HepG2 (cell line): ENCODE results near the gene BCL2A1. TPM values are rescaled to one million over a fixed set of nuclear protein-coding genes. Genes with fewer than 3 reads are reported as not detected.

Source experiments
- ATAC-seq: fragments of 200-7000 bp; cut with Tn5 transposase; 3 replicates; pipeline ENCODE4 v1.9.1; 2020; ENCODE audit warnings: mild to moderate bottlenecking, moderate library complexity
- BruUV-seq: library from RNA; stranded (reverse); fragments of 400-500 nt; replicated peaks from 2 replicates; lab custom pipeline; 2021; lab: Mats Ljungman, UMichigan
- CTCF ChIA-PET: fragments of 300-600 bp; formaldehyde crosslinking; extraction: SDS; loops from one replicate; lab custom pipeline; 2021; ENCODE audit warnings: low total read pairs, inconsistent platforms, low intra/inter-chr PET ratio; lab: Yijun Ruan, JAX
- POLR2A ChIA-PET: fragments of 350-600 bp; sonication (Branson Sonifier 250); formaldehyde crosslinking; loops from one replicate; lab custom pipeline; 2020; ENCODE audit warnings: antibody characterized with exemption, inconsistent platforms; lab: Yijun Ruan, JAX
- DNase-seq: peaks from one replicate; pipeline ENCODE4 v3.0.0-alpha.2; 2015; ENCODE audit warnings: low spot score
- FAIRE-seq: peaks from 3 replicates; lab custom pipeline; 2011; peaks lifted over from hg19 to GRCh38; lab: Jason Lieb, UNC
- H2AFZ ChIP-seq: one replicate; pipeline ENCODE4 v1.6.1; 2011; ENCODE audit warnings: low read length, inconsistent platforms
- H3K27ac ChIP-seq: fragments of 300-600 bp; 3 replicates; pipeline ENCODE4 v1.8.0; 2011; ENCODE audit warnings: mixed run types, mild to moderate bottlenecking, mixed read lengths, low read length, inconsistent platforms; ENCODE audit not compliant: insufficient read depth; ENCODE audit errors: extremely low read length
- H3K27me3 ChIP-seq, 2 experiments: fragments of 200-600 bp in 1 of 2; 2 replicates in 1 of 2; 3 replicates in 1 of 2; pipeline versions ENCODE4 v1.6.0 to v1.8.0; 2011; ENCODE audit warnings: low read length in 2 of 2, mild to moderate bottlenecking in 2 of 2, moderate library complexity in 2 of 2, inconsistent platforms in 1 of 2; ENCODE audit not compliant: insufficient read depth in 2 of 2, control insufficient read depth in 1 of 2
- H3K36me3 ChIP-seq, 2 experiments: fragments of 200-600 bp in 1 of 2; replicated peaks in 1 of 2; 2 replicates in 1 of 2; 3 replicates in 1 of 2; pipeline versions ENCODE4 v1.5.1 to v1.8.0; 2011; ENCODE audit warnings: low read length in 2 of 2, inconsistent platforms in 1 of 2; ENCODE audit not compliant: insufficient read depth in 2 of 2, control insufficient read depth in 1 of 2
- H3K4me1 ChIP-seq: 2 replicates; pipeline ENCODE4 v1.5.1; 2012; ENCODE audit warnings: low read length, inconsistent platforms; ENCODE audit not compliant: insufficient read depth
- H3K4me2 ChIP-seq: 2 replicates; pipeline ENCODE4 v1.6.0; 2011; ENCODE audit warnings: low read depth, low read length, inconsistent platforms
- H3K4me3 ChIP-seq, 3 experiments: fragments of 200-600 bp in 1 of 3; sonication (generic), shearing (Covaris generic) in 1 of 3; replicated peaks in 1 of 3; 2 replicates each; pipeline ENCODE4 v1.5.1; 2011 to 2016; ENCODE audit warnings: low read length in 3 of 3, inconsistent platforms in 2 of 3, low read depth in 2 of 3, mild to moderate bottlenecking in 2 of 3, control low read depth in 1 of 3, mixed read lengths in 1 of 3; ENCODE audit not compliant: insufficient read depth in 1 of 3
- H3K79me2 ChIP-seq: one replicate; pipeline ENCODE4 v1.6.1; 2011; ENCODE audit warnings: low read length, inconsistent platforms; ENCODE audit not compliant: insufficient read depth
- H3K9ac ChIP-seq: 2 replicates; pipeline ENCODE4 v1.6.0; 2011; ENCODE audit warnings: mild to moderate bottlenecking, low read depth, low read length, inconsistent platforms; ENCODE audit not compliant: insufficient read depth
- H3K9me3 ChIP-seq: 2 replicates; pipeline ENCODE4 v1.5.1; 2012; ENCODE audit warnings: mild to moderate bottlenecking, low read length
- H4K20me1 ChIP-seq: 2 replicates; pipeline ENCODE4 v1.6.0; 2011; ENCODE audit warnings: inconsistent platforms, mild to moderate bottlenecking, low read length, moderate library complexity; ENCODE audit not compliant: insufficient read depth
- FLYWCH1 ChIP-seq: sonication (generic); formaldehyde crosslinking; IDR thresholded peaks from 2 replicates; pipeline ENCODE4 v1.8.1; 2023; ENCODE audit warnings: mild to moderate bottlenecking, missing genetic modification reagents
- PAXIP1 ChIP-seq: sonication (generic); formaldehyde crosslinking; conservative IDR thresholded peaks from 2 replicates; pipeline ENCODE4 v1.4.0; 2020; ENCODE audit warnings: mild to moderate bottlenecking, missing genetic modification reagents, moderate library complexity
- PBX3 ChIP-seq: sonication (generic); formaldehyde crosslinking; IDR thresholded peaks from 2 replicates; pipeline ENCODE4 v1.8.1; 2023; ENCODE audit warnings: missing genetic modification reagents, inconsistent platforms, borderline replicate concordance
- PCBP2 ChIP-seq: fragments of 200-400 bp; formaldehyde crosslinking; optimal IDR thresholded peaks from 2 replicates; pipeline ENCODE3; 2018; ENCODE audit warnings: low read length, low read depth; ENCODE audit not compliant: poor library complexity, severe bottlenecking
- POLR2AphosphoS2 ChIP-seq: IDR thresholded peaks from 2 replicates; pipeline ENCODE4 v1.6.1; 2011; ENCODE audit warnings: low read depth, low read length, improper control_type of control experiment
- RFX5 ChIP-seq: IDR thresholded peaks from 2 replicates; pipeline ENCODE4 v1.6.1; 2011; ENCODE audit warnings: low read depth, low read length, improper control_type of control experiment
- RORA ChIP-seq: sonication (generic); formaldehyde crosslinking; IDR thresholded peaks from 2 replicates; pipeline ENCODE4 v1.5.0; 2020; ENCODE audit warnings: mild to moderate bottlenecking, missing genetic modification reagents, moderate library complexity
- RXRA ChIP-seq: sonication (generic); formaldehyde crosslinking; IDR thresholded peaks from 2 replicates; pipeline ENCODE4 v1.5.1; 2020; ENCODE audit warnings: missing genetic modification reagents
- ZBTB26 ChIP-seq: IDR thresholded peaks from 2 replicates; pipeline ENCODE4 v1.6.1; 2016; ENCODE audit warnings: missing compliant biosample characterization, missing genetic modification reagents, borderline replicate concordance
- ZFP36L1 ChIP-seq: sonication (generic); formaldehyde crosslinking; IDR thresholded peaks from 2 replicates; pipeline ENCODE4 v1.8.0; 2022; ENCODE audit warnings: mild to moderate bottlenecking, missing genetic modification reagents, moderate library complexity
- ZMAT5 ChIP-seq: sonication (generic); formaldehyde crosslinking; IDR thresholded peaks from 2 replicates; pipeline ENCODE4 v1.5.0; 2020; ENCODE audit warnings: mild to moderate bottlenecking, low read depth, missing genetic modification reagents, borderline replicate concordance
- ZNF143 ChIP-seq: sonication (generic); formaldehyde crosslinking; IDR thresholded peaks from 2 replicates; pipeline ENCODE4 v1.4.0; 2020; ENCODE audit warnings: missing genetic modification reagents
- ZNF230 ChIP-seq: sonication (generic); formaldehyde crosslinking; IDR thresholded peaks from 2 replicates; pipeline ENCODE4 v1.4.0; 2020; ENCODE audit warnings: mild to moderate bottlenecking, missing genetic modification reagents
- ZNF326 ChIP-seq: sonication (generic); formaldehyde crosslinking; IDR thresholded peaks from 2 replicates; pipeline ENCODE4 v1.4.0; 2020; ENCODE audit warnings: missing genetic modification reagents, borderline replicate concordance
- ZNF556 ChIP-seq: sonication (generic); formaldehyde crosslinking; IDR thresholded peaks from 2 replicates; pipeline ENCODE4 v1.4.0; 2020; ENCODE audit warnings: mild to moderate bottlenecking, missing genetic modification reagents, borderline replicate concordance
- WGBS: methylation state at CpG from one replicate; pipeline ENCODE4 v1.1.6; 2017; ENCODE audit warnings: low lambda C conversion rate; 5-methylcytosine and 5-hydroxymethylcytosine counted together
- in situ Hi-C: cut with HindIII; loops from 2 replicates; pipeline ENCODE4 v1.10.0; 2017; ENCODE audit warnings: low pct_unique_long_range_greater_than_20kb; ENCODE audit not compliant: extremely low pct_ligation_motif_present
- intact Hi-C: fragments of 100-400 bp; cut with micrococcal nuclease; formaldehyde crosslinking; loops from one replicate; pipeline ENCODE4 v1.10.0; 2022; ENCODE audit not compliant: unreplicated experiment
- polyA plus RNA-seq, 8 experiments: library from polyadenylated mRNA; depleted of rRNA in 3 of 8; stranded (reverse) in 7 of 8; unstranded in 1 of 8; fragments of >200 nt; fragmentation: Illumina TruSeq in 4 of 8; extraction: Trizol in 4 of 8; gene quantifications; 2 replicates each; pipeline versions ENCODE4 v1.2.1 to v1.2.3, GENCODE V29; 2011 to 2016; ENCODE audit warnings: low read depth in 4 of 8, missing spikeins in 1 of 8, mixed read lengths in 1 of 8; ENCODE audit not compliant: insufficient read depth in 1 of 8
- total RNA-seq, 5 experiments: library from RNA; depleted of rRNA; stranded (reverse); fragments of >200 nt; fragmentation: Illumina TruSeq; extraction: Trizol; gene quantifications; 2 replicates each; pipeline ENCODE4 v1.2.3, GENCODE V29; 2016; ENCODE audit warnings: low read depth in 1 of 5

Gene BCL2A1
- total and polyA plus RNA-seq, 2 of the 13 experiments (the other 11 are each of a cell fraction or from before 2014, with no cell fraction given), result 0.08 to 0.31 TPM

GRCh38 chr15:79939399-79939798 is 31.6 kb downstream of the BCL2A1 start:
- BruUV-seq, result no TSS peak
- FAIRE-seq, result no peak

More at GRCh38 chr15:79939399-79939798, 31.6 kb downstream of the BCL2A1 start:
- no peak for TF ChIP-seq ZBTB26 (CRISPR knock-in tag)
- TF ChIP-seq POLR2AphosphoS2, result no peak
- no peak for TF ChIP-seq FLYWCH1
- no peak for TF ChIP-seq ZFP36L1 (CRISPR knock-in tag)
- no peak for TF ChIP-seq ZNF556 (CRISPR knock-in tag)
- TF ChIP-seq PAXIP1 (CRISPR knock-in tag), result no peak
- TF ChIP-seq RXRA, result no peak
- TF ChIP-seq ZNF326 (CRISPR knock-in tag), result no peak
- TF ChIP-seq RFX5, result no peak
- TF ChIP-seq ZMAT5 (CRISPR knock-in tag), result no peak
- TF ChIP-seq ZNF143 (CRISPR knock-in tag), result no peak
- no peak for TF ChIP-seq ZNF230 (CRISPR knock-in tag)
- no peak for TF ChIP-seq PBX3 (CRISPR knock-in tag)
- no peak for TF ChIP-seq PCBP2
- TF ChIP-seq RORA, result no peak
- in situ Hi-C loops, result no loop called here
- ChIA-PET CTCF (no interaction called here), POLR2A (no interaction called here)
- H3K79me2 ChIP-seq, result no peaks in the 10 kb centered on the region
- 59% methylated on average over 4 of the region's 4 CpGs for WGBS
- no peak overlapping the region for H3K4me2 ChIP-seq
- H3K4me3 ChIP-seq, result no peak overlapping the region
- ATAC-seq, result no peak
- no peak overlapping the region for H2AFZ ChIP-seq
- no peaks in the 10 kb centered on the region for H3K36me3 ChIP-seq
- no peak for DNase-seq
- H3K9ac ChIP-seq, result no peak overlapping the region
- H3K4me1 ChIP-seq, result peaks cover 31% of the 10 kb centered on the region
- no peaks in the 10 kb centered on the region for H3K9me3 ChIP-seq
- intact Hi-C loops, result no loop called here
- H4K20me1 ChIP-seq, result no peaks in the 10 kb centered on the region
- H3K27ac ChIP-seq, result no peak overlapping the region
- H3K27me3 ChIP-seq, result no peaks in the 10 kb centered on the region
